Neuronal stem cell (in vitro differentiated cells): ENCODE results near the gene NRCAM.

ENCODE experiments used
- DNase-seq: peaks from one replicate; pipeline ENCODE4 v3.0.0-alpha.2; 2013; ENCODE audit warnings: low spot score
- H2AFZ ChIP-seq: one replicate; pipeline ENCODE4 v1.6.1; 2013; ENCODE audit warnings: mild to moderate bottlenecking, low read length, inconsistent platforms
- H2AK5ac ChIP-seq: 2 replicates; pipeline ENCODE4 v1.6.1; 2013; ENCODE audit warnings: low read depth, mild to moderate bottlenecking, inconsistent platforms, low read length, moderate library complexity, mixed read lengths
- H2BK120ac ChIP-seq: 2 replicates; pipeline ENCODE4 v1.6.1; 2013; ENCODE audit warnings: low read depth, mild to moderate bottlenecking, inconsistent platforms, low read length, moderate library complexity, mixed read lengths
- H2BK12ac ChIP-seq: one replicate; pipeline ENCODE4 v1.6.1; 2013; ENCODE audit warnings: low read length, inconsistent platforms
- H2BK15ac ChIP-seq: 2 replicates; pipeline ENCODE4 v1.6.1; 2013; ENCODE audit warnings: mild to moderate bottlenecking, low read length, inconsistent platforms, mixed read lengths
- H2BK5ac ChIP-seq: one replicate; pipeline ENCODE4 v1.6.1; 2013; ENCODE audit warnings: inconsistent platforms, mild to moderate bottlenecking, low read length, moderate library complexity
- H3K14ac ChIP-seq: one replicate; pipeline ENCODE4 v1.6.1; 2013; ENCODE audit warnings: low read length, inconsistent platforms
- H3K18ac ChIP-seq: 2 replicates; pipeline ENCODE4 v1.6.1; 2013; ENCODE audit warnings: low read length, inconsistent platforms
- H3K23ac ChIP-seq: 2 replicates; pipeline ENCODE4 v1.6.1; 2013; ENCODE audit warnings: low read depth, mild to moderate bottlenecking, mixed read lengths, low read length, inconsistent platforms; ENCODE audit not compliant: poor library complexity
- H3K27ac ChIP-seq: replicated peaks from 3 replicates; pipeline ENCODE4 v1.5.1; 2013; ENCODE audit warnings: low read length, inconsistent platforms
- H3K27me3 ChIP-seq, 3 experiments: 2 replicates each; pipeline ENCODE4 v1.6.1; 2013; ENCODE audit warnings: low read length in 3 of 3, mild to moderate bottlenecking in 2 of 3, inconsistent platforms in 1 of 3, low read depth in 1 of 3, mixed read lengths in 1 of 3, moderate library complexity in 1 of 3; ENCODE audit not compliant: control insufficient read depth in 3 of 3, insufficient read depth in 3 of 3
- H3K36me3 ChIP-seq, 2 donors: replicated peaks in 1 of 2; 2 replicates each; pipeline ENCODE4 v1.6.1; 2013; ENCODE audit warnings: low read length in 2 of 2; ENCODE audit not compliant: control insufficient read depth in 2 of 2, insufficient read depth in 2 of 2
- H3K4ac ChIP-seq: 2 replicates; pipeline ENCODE4 v1.6.1; 2013; ENCODE audit warnings: inconsistent platforms, mild to moderate bottlenecking, low read length, moderate library complexity
- H3K4me1 ChIP-seq, 2 donors: 1 replicate in 1 of 2; 2 replicates in 1 of 2; pipeline ENCODE4 v1.6.1; 2013; ENCODE audit warnings: low read length in 2 of 2, low read depth in 1 of 2; ENCODE audit not compliant: control insufficient read depth in 2 of 2, insufficient read depth in 1 of 2
- H3K4me2 ChIP-seq: one replicate; pipeline ENCODE4 v1.6.1; 2013; ENCODE audit warnings: mild to moderate bottlenecking, low read length, inconsistent platforms; ENCODE audit not compliant: insufficient read depth, poor library complexity, severe bottlenecking
- H3K4me3 ChIP-seq, 2 donors: 2 replicates each; pipeline ENCODE4 v1.5.1; 2013; ENCODE audit warnings: low read length in 2 of 2, mild to moderate bottlenecking in 2 of 2, inconsistent platforms in 1 of 2, moderate library complexity in 1 of 2
- H3K79me1 ChIP-seq: one replicate; pipeline ENCODE4 v1.6.1; 2013; ENCODE audit warnings: low read depth, mild to moderate bottlenecking, inconsistent platforms, low read length, moderate library complexity
- H3K9ac ChIP-seq: one replicate; pipeline ENCODE4 v1.6.1; 2013; ENCODE audit warnings: mild to moderate bottlenecking, low read depth, low read length, inconsistent platforms; ENCODE audit not compliant: poor library complexity
- H3K9me3 ChIP-seq, 2 donors: replicated peaks in 1 of 2; 2 replicates each; pipeline versions ENCODE3 to v1.6.1; 2013; ENCODE audit warnings: low read length in 2 of 2, mild to moderate bottlenecking in 2 of 2, inconsistent platforms in 1 of 2, low read depth in 1 of 2, mixed read lengths in 1 of 2, moderate library complexity in 1 of 2; ENCODE audit not compliant: control insufficient read depth in 2 of 2, insufficient read depth in 1 of 2
- H4K8ac ChIP-seq: one replicate; pipeline ENCODE4 v1.6.1; 2013; ENCODE audit warnings: low read depth, mild to moderate bottlenecking, inconsistent platforms, low read length, moderate library complexity
- H4K91ac ChIP-seq: one replicate; pipeline ENCODE4 v1.6.1; 2013; ENCODE audit warnings: low read length, low read depth, mild to moderate bottlenecking, inconsistent platforms; ENCODE audit not compliant: poor library complexity
- WGBS, 2 donors: extraction: QIAGEN DNeasy Blood & Tissue Kit; methylation state at CpG; one replicate each; pipeline ENCODE4 v1.1.7; 2013; ENCODE audit warnings: missing lambda C conversion rate in 2 of 2, mixed read lengths in 1 of 2; ENCODE audit not compliant: insufficient read length in 2 of 2, insufficient replicate concordance in 1 of 2; ENCODE audit errors: extremely low coverage in 2 of 2; 5-methylcytosine and 5-hydroxymethylcytosine counted together

NRCAM gene

GRCh38 chr7:108376206-108376605 lies 80.0 kb downstream of the NRCAM start:
- Histone ChIP-seq H3K4me2 (no peak overlapping the region), H4K91ac (no peak overlapping the region), H3K18ac (no peak overlapping the region), H3K9me3 (peaks cover 0 to 3% of the 10 kb centered on the region in 2 donors), H3K9ac (no peak overlapping the region), H3K36me3 (no peaks in the 10 kb centered on the region), H2AK5ac (no peak overlapping the region), H2BK5ac (no peak overlapping the region), H3K79me1 (no peaks in the 10 kb centered on the region), H3K4me1 (peaks cover 0 to under 1% of the 10 kb centered on the region in 2 donors), H3K27ac (no peak overlapping the region), H2AFZ (no peak overlapping the region), H3K4me3 (no peak overlapping the region), H2BK15ac (no peak overlapping the region), H2BK120ac (no peak overlapping the region), H3K27me3 (peaks cover 0 to 3% (median 0%) of the 10 kb centered on the region in 3 experiments), H3K14ac (no peak overlapping the region), H2BK12ac (no peak overlapping the region), H3K4ac (no peak overlapping the region), H3K23ac (no peak overlapping the region), H4K8ac (no peak overlapping the region)
- DNase-seq, result no peak

DNA sequence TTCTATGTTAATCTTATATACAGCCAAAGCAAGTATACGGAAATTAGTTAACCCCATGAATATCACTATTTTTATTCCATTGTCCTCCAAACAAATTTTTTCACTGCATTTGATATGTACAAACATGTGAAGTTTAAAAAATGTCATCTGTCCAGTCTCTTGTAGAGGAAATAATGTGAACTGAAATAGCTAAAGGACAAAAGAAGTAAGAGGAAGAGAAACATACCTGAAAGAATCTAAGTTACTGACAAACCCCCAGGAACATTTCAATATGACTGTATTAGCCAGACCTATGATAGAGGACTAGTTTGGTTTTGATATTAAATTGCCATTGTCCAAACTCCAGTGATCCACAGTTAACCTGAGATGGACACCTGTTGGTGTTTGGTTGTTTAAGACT lies 80.6 kb downstream of the NRCAM start:
- no peak overlapping the region for H3K9ac ChIP-seq
- H3K18ac ChIP-seq, result no peak overlapping the region
- no peak overlapping the region for H4K91ac ChIP-seq
- no peak overlapping the region for H3K4me3 ChIP-seq
- H2BK15ac ChIP-seq, result no peak overlapping the region
- H3K36me3 ChIP-seq, result no peaks in the 10 kb centered on the region
- no peak for DNase-seq
- H4K8ac ChIP-seq, result no peak overlapping the region
- H3K27me3 ChIP-seq, result peaks cover 0 to 3% (median 0%) of the 10 kb centered on the region in 3 experiments
- H2BK12ac ChIP-seq, result no peak overlapping the region
- no peak overlapping the region for H2BK120ac ChIP-seq
- H3K79me1 ChIP-seq, result no peaks in the 10 kb centered on the region
- peaks cover 0 to 2% of the 10 kb centered on the region in 2 donors for H3K4me1 ChIP-seq
- no peak overlapping the region for H3K4me2 ChIP-seq
- H2AFZ ChIP-seq, result no peak overlapping the region
- H3K9me3 ChIP-seq, result peaks cover 0 to 3% of the 10 kb centered on the region in 2 donors
- no CpG with 5 or more reads among the region's 1 CpG for whole genome bisulfite sequencing, 2 donors
- H3K23ac ChIP-seq, result no peak overlapping the region
- no peak overlapping the region for H3K27ac ChIP-seq
- H2BK5ac ChIP-seq, result no peak overlapping the region
- H3K14ac ChIP-seq, result no peak overlapping the region
- no peak overlapping the region for H2AK5ac ChIP-seq
- no peak overlapping the region for H3K4ac ChIP-seq

DNA sequence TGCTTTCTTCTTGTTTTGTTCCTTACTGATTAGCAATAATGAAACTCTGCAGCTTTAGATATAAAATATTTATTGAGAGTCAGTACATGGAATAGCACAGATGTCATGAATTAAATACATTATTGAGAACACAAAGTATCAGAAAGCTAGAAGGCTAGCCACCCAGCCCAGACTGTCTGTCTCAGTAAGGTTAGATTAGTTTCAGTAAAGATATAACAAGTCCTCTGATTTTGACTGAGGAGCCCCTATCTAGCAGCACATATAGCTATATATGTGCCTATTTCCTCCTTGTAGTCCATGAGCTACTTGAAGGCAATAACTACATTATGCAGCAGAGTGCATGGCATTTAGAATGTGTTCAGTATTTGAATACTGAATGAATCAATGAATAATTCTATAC lies 81.3 kb downstream of the NRCAM start:
- Histone ChIP-seq H2BK15ac (no peak overlapping the region), H3K4me3 (no peak overlapping the region), H3K9ac (no peak overlapping the region), H3K4ac (no peak overlapping the region), H2AK5ac (no peak overlapping the region), H3K4me1 (peaks cover 0 to 2% of the 10 kb centered on the region in 2 donors), H3K36me3 (no peaks in the 10 kb centered on the region), H4K91ac (no peak overlapping the region), H3K18ac (no peak overlapping the region), H3K14ac (no peak overlapping the region), H2AFZ (no peak overlapping the region), H3K79me1 (no peaks in the 10 kb centered on the region), H3K9me3 (peaks cover 0 to 3% of the 10 kb centered on the region in 2 donors), H3K27ac (no peak overlapping the region), H2BK12ac (no peak overlapping the region), H4K8ac (no peak overlapping the region), H3K27me3 (peaks cover 0 to 3% (median 0%) of the 10 kb centered on the region in 3 experiments), H3K23ac (no peak overlapping the region), H2BK5ac (no peak overlapping the region), H2BK120ac (no peak overlapping the region), H3K4me2 (no peak overlapping the region)
- no peak for DNase-seq

- Histone ChIP-seq H3K4me1 (peaks cover 0 to 2% of the 10 kb centered on the region in 2 donors), H3K9me3 (peaks cover 0 to 3% of the 10 kb centered on the region in 2 donors), H2BK5ac (no peak overlapping the region), H3K23ac (no peak overlapping the region), H2AFZ (no peak overlapping the region), H3K79me1 (no peaks in the 10 kb centered on the region), H2BK12ac (no peak overlapping the region), H2AK5ac (no peak overlapping the region), H3K18ac (no peak overlapping the region), H3K4me2 (no peak overlapping the region), H3K4me3 (no peak overlapping the region), H3K27me3 (peaks cover 0 to 3% (median 0%) of the 10 kb centered on the region in 3 experiments), H4K91ac (no peak overlapping the region), H3K27ac (no peak overlapping the region), H4K8ac (no peak overlapping the region), H3K4ac (no peak overlapping the region), H3K9ac (no peak overlapping the region), H3K14ac (no peak overlapping the region), H3K36me3 (no peaks in the 10 kb centered on the region), H2BK120ac (no peak overlapping the region), H2BK15ac (no peak overlapping the region)
- WGBS, 2 donors, result no CpG with 5 or more reads among the region's 2 CpGs
- DNase-seq, result no peak
These were observed 83.6 kb downstream of the NRCAM start for GRCh38 chr7:108372618-108373017.
